Smooth muscle cell (in vitro differentiated cells): ENCODE measurements around the gene IPO13. TPM values are rescaled to one million over a fixed set of nuclear protein-coding genes. Genes with fewer than 3 reads are reported as not detected.

Experiments used
- DNase-seq: peaks from one replicate; lab custom pipeline; 2025; ENCODE audit not compliant: unreplicated experiment; lab: John Stamatoyannopoulos, UW
- H2AFZ ChIP-seq: fragments of 200-600 bp; sonication (generic); 2 replicates; pipeline ENCODE4 v1.6.0; 2016; ENCODE audit warnings: antibody characterized with exemption, low read depth, mild to moderate bottlenecking
- H3F3A ChIP-seq: fragments of 200-600 bp; sonication (generic); 2 replicates; pipeline ENCODE4 v1.6.0; 2017; ENCODE audit warnings: antibody characterized with exemption, low read depth
- H3K27ac ChIP-seq: fragments of 200-600 bp; sonication (generic); 2 replicates; pipeline ENCODE4 v1.5.1; 2016; ENCODE audit warnings: low read depth, mild to moderate bottlenecking
- H3K27me3 ChIP-seq: fragments of 200-600 bp; sonication (generic); 2 replicates; pipeline ENCODE4 v1.6.1; 2016; ENCODE audit warnings: low read depth, mild to moderate bottlenecking
- H3K36me3 ChIP-seq: fragments of 200-600 bp; sonication (generic); 2 replicates; pipeline ENCODE4 v1.5.1; 2016; ENCODE audit warnings: low read depth
- H3K4me1 ChIP-seq: fragments of 200-600 bp; sonication (generic); 2 replicates; pipeline ENCODE4 v1.5.1; 2016; ENCODE audit warnings: low read depth
- H3K4me2 ChIP-seq: fragments of 200-600 bp; sonication (generic); 2 replicates; pipeline ENCODE4 v1.6.0; 2016; ENCODE audit warnings: mild to moderate bottlenecking
- H3K4me3 ChIP-seq: fragments of 200-600 bp; sonication (generic); 2 replicates; pipeline ENCODE4 v1.5.1; 2016; ENCODE audit warnings: mild to moderate bottlenecking
- H3K79me2 ChIP-seq: fragments of 200-600 bp; sonication (generic); 2 replicates; pipeline ENCODE4 v1.6.0; 2016; ENCODE audit warnings: low read depth, mild to moderate bottlenecking
- H3K9ac ChIP-seq: fragments of 200-600 bp; sonication (generic); 2 replicates; pipeline ENCODE4 v1.6.0; 2016; ENCODE audit warnings: low read depth
- H3K9me3 ChIP-seq: fragments of 200-600 bp; sonication (generic); replicated peaks from 2 replicates; pipeline ENCODE4 v1.5.1; 2016; ENCODE audit warnings: low read depth
- H4K20me1 ChIP-seq: fragments of 200-600 bp; sonication (generic); 2 replicates; pipeline ENCODE4 v1.6.0; 2016; ENCODE audit warnings: low read depth
- CTCF ChIP-seq: fragments of 200-600 bp; sonication (generic); IDR thresholded peaks from 2 replicates; pipeline ENCODE4 v1.5.1; 2017; ENCODE audit warnings: borderline replicate concordance, mild to moderate bottlenecking, antibody characterized with exemption; ENCODE audit not compliant: insufficient read depth, poor library complexity, severe bottlenecking
- WGBS: methylation state at CpG from one replicate; pipeline ENCODE4 v1.1.7; 2016; ENCODE audit warnings: low lambda C conversion rate; 5-methylcytosine and 5-hydroxymethylcytosine counted together
- polyA plus RNA-seq: library from polyadenylated mRNA; unstranded; fragments of >200 nt; fragmentation: Nextera tagmentation; extraction: Ambion mirVana; gene quantifications from 2 replicates; pipeline ENCODE4 v1.2.1, GENCODE V29; 2016
- total RNA-seq: library from RNA; depleted of rRNA; stranded (reverse); fragments of >200 nt; gene quantifications from 2 replicates; pipeline ENCODE4 v1.2.3, GENCODE V29; 2014

IPO13 gene
- total and polyA plus RNA-seq, 2 experiments from 2014 or later, result 10.4 to 21.2 TPM

DNA sequence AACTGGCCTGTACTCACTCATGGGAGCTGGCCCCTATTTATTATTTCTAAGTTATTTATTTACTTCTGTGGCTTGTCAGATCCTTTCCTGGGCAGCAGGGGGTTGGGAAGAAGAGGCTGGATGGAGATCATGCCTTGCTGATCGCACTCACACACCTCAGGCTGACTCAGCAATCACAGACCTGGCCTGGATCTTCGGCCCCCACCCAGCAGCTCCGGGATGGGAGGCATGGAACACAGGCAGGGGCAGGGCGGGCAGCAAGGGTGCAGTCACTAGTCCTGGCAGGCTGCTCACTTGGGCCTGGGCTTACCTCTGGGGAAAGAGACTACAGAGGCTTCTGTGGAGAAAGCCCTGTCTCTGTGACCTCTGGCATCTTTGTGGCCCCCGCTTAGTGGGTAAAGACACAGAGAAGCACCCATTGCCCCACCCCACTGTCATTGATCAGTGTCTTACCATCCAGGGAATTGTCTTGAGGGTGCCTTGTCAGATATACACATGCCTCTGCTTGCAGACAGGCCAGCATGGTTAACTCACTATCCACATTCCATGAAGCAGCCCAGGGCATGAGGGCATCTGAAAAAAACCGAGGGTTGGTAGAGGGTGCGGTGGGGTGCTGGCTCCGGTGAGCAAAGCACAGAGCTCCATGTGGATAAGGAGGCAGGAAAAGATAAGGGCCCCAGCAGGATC is 9.4 kb upstream of the IPO13 start:
- no peaks in the 10 kb centered on the region for H3K4me1 ChIP-seq
- H3F3A ChIP-seq, result no peaks in the 10 kb centered on the region
- H3K27me3 ChIP-seq, result peaks cover 25% of the 10 kb centered on the region
- TF ChIP-seq CTCF, result no peak
- no peaks in the 10 kb centered on the region for H3K79me2 ChIP-seq
- no peak overlapping the region for H3K27ac ChIP-seq
- H3K9me3 ChIP-seq, result no peaks in the 10 kb centered on the region
- no peak overlapping the region for H3K4me3 ChIP-seq
- H2AFZ ChIP-seq, result no peak overlapping the region
- no peaks in the 10 kb centered on the region for H3K36me3 ChIP-seq
- no peak for DNase-seq
- no peaks in the 10 kb centered on the region for H4K20me1 ChIP-seq
- no peak overlapping the region for H3K4me2 ChIP-seq
- 94% methylated on average over 8 of the region's 8 CpGs for WGBS
- no peak overlapping the region for H3K9ac ChIP-seq

DNA sequence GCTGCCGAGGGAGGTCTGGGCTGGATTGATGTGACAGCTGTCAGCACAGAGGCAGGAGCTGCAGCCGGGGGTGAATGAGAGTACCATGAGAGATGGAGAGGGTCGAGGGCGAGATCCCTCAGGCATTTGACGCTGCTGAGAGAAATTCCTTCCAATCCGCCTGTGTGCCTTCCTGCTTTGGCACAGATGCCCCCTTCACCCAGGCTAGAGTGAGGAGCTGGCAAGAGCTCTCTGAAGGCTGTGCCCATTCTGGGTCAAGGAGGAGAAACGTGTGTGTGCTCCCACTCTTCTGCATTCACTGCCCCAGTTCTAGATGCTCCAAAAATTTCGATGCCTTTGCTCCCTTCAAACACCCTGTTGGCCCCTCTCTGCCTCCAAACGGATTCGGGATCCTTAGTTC is 8.4 kb upstream of the IPO13 start:
- peaks cover 25% of the 10 kb centered on the region for H3K27me3 ChIP-seq
- DNase-seq, result no peak
- no peak overlapping the region for H3K4me3 ChIP-seq
- H3K9ac ChIP-seq, result no peak overlapping the region
- H3K4me2 ChIP-seq, result no peak overlapping the region
- no peaks in the 10 kb centered on the region for H3K4me1 ChIP-seq
- H4K20me1 ChIP-seq, result no peaks in the 10 kb centered on the region
- no peaks in the 10 kb centered on the region for H3K36me3 ChIP-seq
- TF ChIP-seq CTCF, result no peak
- H2AFZ ChIP-seq, result no peak overlapping the region
- WGBS, result 84% methylated on average over 10 of the region's 10 CpGs
- no peaks in the 10 kb centered on the region for H3K9me3 ChIP-seq
- no peaks in the 10 kb centered on the region for H3K79me2 ChIP-seq
- H3F3A ChIP-seq, result no peaks in the 10 kb centered on the region
- no peak overlapping the region for H3K27ac ChIP-seq

DNA sequence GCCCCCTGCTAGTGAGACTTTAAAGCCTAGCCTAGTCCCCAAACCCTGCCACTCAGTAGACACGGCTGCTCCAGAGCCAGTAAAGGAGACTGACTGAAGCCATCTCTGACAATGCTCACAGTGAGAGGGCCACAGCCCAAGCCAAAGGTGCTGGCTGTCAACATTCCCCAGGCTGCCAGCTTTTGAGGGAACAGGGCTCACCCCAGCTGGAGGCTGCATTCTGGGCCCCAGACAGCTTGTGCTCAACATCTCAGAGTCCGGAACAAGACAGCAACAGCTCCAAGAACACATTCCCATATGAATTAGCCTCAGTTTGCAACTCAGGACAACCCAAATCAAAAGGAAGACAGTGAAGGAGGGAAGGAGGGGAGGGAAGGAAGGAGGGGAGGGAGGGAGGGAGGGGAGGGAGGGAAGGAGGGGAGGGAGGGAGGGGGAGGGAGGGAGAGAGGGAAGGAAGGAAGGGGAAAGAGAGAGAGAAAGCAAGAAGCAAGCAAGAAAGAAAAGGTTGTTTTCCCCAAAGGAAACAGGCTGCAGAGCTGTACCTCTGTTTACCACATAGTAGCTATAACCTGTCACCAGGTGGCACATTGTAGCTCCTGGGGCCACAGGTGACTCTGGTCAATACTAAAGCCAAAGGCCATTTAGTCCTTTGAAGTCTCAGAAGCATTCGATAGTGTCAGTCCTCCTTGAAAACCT is 7.7 kb upstream of the IPO13 start:
- no peak overlapping the region for H3K4me3 ChIP-seq
- H3K9me3 ChIP-seq, result no peaks in the 10 kb centered on the region
- H3K9ac ChIP-seq, result no peak overlapping the region
- WGBS, result 82% methylated on average over 3 of the region's 3 CpGs
- H3K27ac ChIP-seq, result no peak overlapping the region
- H3K4me2 ChIP-seq, result no peak overlapping the region
- H2AFZ ChIP-seq, result no peak overlapping the region
- no peaks in the 10 kb centered on the region for H3K79me2 ChIP-seq
- H4K20me1 ChIP-seq, result no peaks in the 10 kb centered on the region
- H3K27me3 ChIP-seq, result peaks cover 25% of the 10 kb centered on the region
- H3K36me3 ChIP-seq, result no peaks in the 10 kb centered on the region
- no peaks in the 10 kb centered on the region for H3K4me1 ChIP-seq
- no peak for DNase-seq
- H3F3A ChIP-seq, result no peaks in the 10 kb centered on the region
- no peak for TF ChIP-seq CTCF

DNA sequence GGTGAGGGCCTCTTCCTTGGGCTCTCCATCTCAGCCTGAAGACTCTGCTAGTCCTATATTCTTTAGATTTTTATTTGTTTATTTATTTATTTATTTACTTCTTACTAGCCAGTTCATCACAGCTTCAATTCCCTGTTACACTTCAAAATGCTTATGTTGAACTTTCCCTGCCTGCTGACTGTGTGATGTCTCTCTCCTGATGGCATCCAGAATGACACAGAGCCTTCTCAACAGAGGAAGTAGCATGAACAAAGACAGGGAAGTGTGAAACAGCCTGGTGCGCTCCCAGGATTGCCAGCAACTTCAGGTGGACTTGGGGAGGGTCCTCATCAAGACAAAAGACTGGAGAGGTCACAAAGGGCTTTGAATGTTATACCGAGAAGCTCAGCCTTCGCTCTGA is 4.3 kb upstream of the IPO13 start:
- Histone ChIP-seq H3K4me2 (no peak overlapping the region), H3K9me3 (no peaks in the 10 kb centered on the region), H3K27me3 (peaks cover 11% of the 10 kb centered on the region), H2AFZ (no peak overlapping the region), H3K27ac (no peak overlapping the region), H3F3A (no peaks in the 10 kb centered on the region), H3K4me3 (no peak overlapping the region), H4K20me1 (no peaks in the 10 kb centered on the region), H3K9ac (no peak overlapping the region), H3K79me2 (peaks cover 3% of the 10 kb centered on the region), H3K36me3 (no peaks in the 10 kb centered on the region), H3K4me1 (peaks cover 2% of the 10 kb centered on the region)
- no peak for DNase-seq
- no peak for TF ChIP-seq CTCF
- WGBS, result 85% methylated on average over 3 of the region's 3 CpGs
